ENCODE data around the gene ARRDC3. TPM values are rescaled to one million over a fixed set of nuclear protein-coding genes. Genes with fewer than 3 reads are reported as not detected.
A peak's percentile ranks its signal among the peaks of the same experiment; 100 is the strongest.

ARRDC3 gene
- total RNA-seq (100 to 1,000 TPM; 355 to 374 TPM), polyA plus RNA-seq (100 to 1,000 TPM in 2 of 3 donors, 10 to 100 TPM in 1; 72.6 to 134 (median 113) TPM), total RNA-seq (85.7 to 1,193 (median 505) reads per million in 6 experiments)

DNA sequence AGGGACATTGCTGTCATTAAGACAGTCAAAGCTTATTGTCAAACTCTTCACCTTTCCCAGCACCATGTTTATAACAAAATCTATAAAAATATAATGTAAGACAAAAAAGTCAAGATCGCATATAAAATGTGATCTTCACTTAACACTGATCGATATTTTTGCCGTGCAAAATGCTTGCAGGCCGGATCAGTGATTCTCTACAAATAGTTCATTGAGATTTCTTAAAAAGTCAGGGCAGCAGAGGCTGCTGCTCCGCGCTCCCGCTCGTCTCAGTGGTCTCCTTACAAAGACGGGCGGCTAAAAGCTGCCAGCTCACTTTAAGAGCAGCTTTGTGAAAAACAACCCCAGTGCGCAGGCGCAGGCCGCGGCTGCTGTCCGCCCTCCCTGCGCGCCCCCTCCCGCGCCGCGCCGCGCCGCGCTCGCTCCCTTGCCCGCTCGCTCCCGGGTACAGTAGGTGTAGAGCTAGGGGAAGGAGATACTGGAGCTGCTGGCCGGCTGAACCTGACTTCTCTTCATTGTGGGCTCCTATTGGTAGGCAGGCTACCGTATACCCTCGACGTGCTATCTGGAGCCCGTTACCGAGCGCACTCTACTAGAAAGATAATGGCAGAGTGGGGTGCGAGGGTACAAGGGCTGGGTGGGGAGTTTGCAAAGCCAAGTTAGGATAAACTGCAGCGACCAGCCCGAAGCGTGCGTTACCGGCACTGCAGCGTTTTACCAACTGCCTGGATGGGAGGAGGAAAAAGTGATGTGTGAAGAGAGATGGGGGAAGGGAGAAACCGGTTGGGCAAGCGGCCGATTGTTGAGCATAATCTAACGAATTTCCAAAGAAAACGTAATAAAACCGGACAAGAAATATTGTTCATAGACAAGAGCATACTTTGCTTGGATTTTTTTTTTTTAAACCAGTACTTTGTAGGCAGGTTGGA, at the start of gene ARRDC3:
TSS of gene ARRDC3 (minus strand) at position 291 of the 929 bp plus-strand sequence. CDS start at position 66, 225 bp downstream.
- peaks cover 8 to 15% (median 14%) of the 10 kb centered on the region in 3 donors for H3K36me3 Mint-ChIP-seq
- ATAC-seq = peak; percentile 32 to 46
- POLR2A ChIA-PET = interaction anchor here (0.5 to 6.7 kb wide), 37 partner anchors 8 to 973 kb away, joined by 3 to 274 read pairs (median 5); partner anchors contain the start of genes CETN3, MBLAC2 and POLR3G
- peak; percentile 90 to 99 (median 98) for DNase-seq
- H3K9me3 Mint-ChIP-seq = no peaks in the 10 kb centered on the region
- no peaks in the 10 kb centered on the region for H3K27me3 Mint-ChIP-seq
- H3K27ac Mint-ChIP-seq = peak within 1 kb of the TSS; percentile 92 to 100 (median 99)
- peak within 1 kb of the TSS; percentile 90 to 100 (median 99) for H3K4me3 Mint-ChIP-seq
- peaks cover 9 to 26% (median 20%) of the 10 kb centered on the region in 4 donors for H3K4me1 Mint-ChIP-seq

DNA sequence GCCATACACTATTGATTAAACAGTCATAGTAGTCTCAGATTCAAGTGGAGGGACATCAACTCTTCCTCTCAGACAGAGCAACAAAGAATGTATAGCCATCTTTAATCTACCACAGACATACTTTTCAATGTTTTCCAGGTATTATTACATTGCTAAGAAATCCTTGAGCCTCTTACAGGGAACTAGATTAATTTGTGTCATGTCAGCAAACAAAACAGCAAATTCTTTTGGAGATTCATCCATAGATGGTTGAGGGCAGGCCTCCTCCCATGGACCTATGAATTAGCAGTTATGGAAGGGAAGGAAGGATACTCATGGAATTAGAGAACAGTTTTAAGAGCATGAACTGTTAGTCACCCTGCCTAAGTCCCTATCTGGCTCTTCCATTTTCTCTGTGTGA, 47.8 kb upstream of the ARRDC3 start:
- no peak for DNase-seq
- peaks cover 0 to 21% (median 16%) of the 10 kb centered on the region in 3 donors for H3K36me3 Mint-ChIP-seq
- peak overlapping the region in 3 of 10 donors; percentile 12 to 48 (median 29) for H3K27ac Mint-ChIP-seq
- peaks cover 15 to 48% (median 37%) of the 10 kb centered on the region in 4 donors for H3K4me1 Mint-ChIP-seq
- no peak overlapping the region for H3K4me3 Mint-ChIP-seq
- no peaks in the 10 kb centered on the region for H3K27me3 Mint-ChIP-seq
- no peak for ATAC-seq
- H3K9me3 Mint-ChIP-seq = peaks cover 0 to 20% (median 9%) of the 10 kb centered on the region in 9 donors
- POLR2A ChIA-PET = no interaction called here

DNA sequence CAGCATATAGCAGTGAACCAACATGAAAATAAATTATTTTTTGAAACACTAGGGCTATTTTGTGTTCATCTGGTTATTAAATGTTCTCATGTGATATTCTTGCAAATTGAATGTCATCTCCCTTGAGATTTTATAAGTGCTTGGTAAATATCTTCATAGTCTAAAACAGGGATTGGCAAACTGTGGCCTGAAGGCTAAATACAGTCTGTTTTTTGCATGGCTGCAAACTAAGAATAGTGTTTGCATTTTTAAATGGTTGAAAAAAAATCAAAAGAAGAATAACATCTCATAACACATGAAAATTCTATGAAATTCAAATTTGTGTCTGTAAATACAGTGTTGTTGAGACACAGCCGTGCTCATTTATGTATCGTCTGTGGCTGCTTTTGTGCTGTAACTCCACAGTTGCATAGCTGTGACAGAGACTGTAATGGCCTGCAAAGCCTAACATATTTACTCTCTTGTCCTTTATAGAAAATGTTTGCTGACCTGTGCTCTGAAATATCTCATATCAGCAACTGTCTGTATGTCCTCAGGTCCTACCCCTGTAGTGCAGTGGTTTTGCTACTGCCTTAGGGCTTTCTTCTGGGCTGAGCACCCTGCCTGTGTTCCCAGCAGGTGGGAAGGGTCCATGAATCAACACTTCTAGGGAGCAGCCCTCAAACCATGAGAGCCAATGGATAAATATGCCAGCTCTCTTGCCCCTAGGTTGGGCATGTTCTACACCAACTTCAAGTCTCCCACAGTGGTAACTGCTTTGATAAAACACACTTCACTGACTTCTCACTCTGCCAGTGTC, 41.7 kb upstream of the ARRDC3 start:
- no peaks in the 10 kb centered on the region for H3K27me3 Mint-ChIP-seq
- H3K36me3 Mint-ChIP-seq = peaks cover 0 to 21% (median 12%) of the 10 kb centered on the region in 3 donors

GRCh38 chr5:91423871-91424270, 40.8 kb upstream of the ARRDC3 start:
- H3K9me3 Mint-ChIP-seq = peaks cover 0 to 7% (median 4%) of the 10 kb centered on the region in 9 donors
- H3K4me3 Mint-ChIP-seq = no peak overlapping the region
- H3K36me3 Mint-ChIP-seq = peaks cover 0 to 15% (median 5%) of the 10 kb centered on the region in 3 donors
- ATAC-seq (no peak), DNase-seq (no peak)
- peaks cover 9 to 44% (median 34%) of the 10 kb centered on the region in 4 donors for H3K4me1 Mint-ChIP-seq
- H3K27ac Mint-ChIP-seq = no peak overlapping the region
- POLR2A ChIA-PET = interaction anchor here (5.0 kb wide), 1 partner anchor 40 kb away, joined by 33 read pairs; the partner anchor contains the start of gene ARRDC3
- no peaks in the 10 kb centered on the region for H3K27me3 Mint-ChIP-seq

More for the DNA sequence above, 41.7 kb upstream of the ARRDC3 start:
- ATAC-seq = no peak
- POLR2A ChIA-PET = no interaction called here
- Mint-ChIP-seq H3K4me3 (no peak overlapping the region), H3K4me1 (peaks cover 11 to 45% (median 34%) of the 10 kb centered on the region in 4 donors), H3K9me3 (peaks cover 0 to 13% (median 9%) of the 10 kb centered on the region in 9 donors), H3K27ac (no peak overlapping the region)
- no peak for DNase-seq

GRCh38 chr5:91420879-91421278, 37.8 kb upstream of the ARRDC3 start:
- ATAC-seq = no peak
- Mint-ChIP-seq H3K27ac (peak overlapping the region in 5 of 10 donors; percentile 1 to 35 (median 32)), H3K27me3 (peaks cover 0 to 4% (median 0%) of the 10 kb centered on the region in 5 donors), H3K36me3 (no peaks in the 10 kb centered on the region), H3K4me1 (peaks cover 13 to 33% (median 27%) of the 10 kb centered on the region in 4 donors), H3K9me3 (no peaks in the 10 kb centered on the region), H3K4me3 (peak overlapping the region in 1 of 10 donors; percentile 53)
- DNase-seq = no peak
- POLR2A ChIA-PET = interaction anchor here (2.3 to 5.0 kb wide), 2 partner anchors 37 to 40 kb away, joined by 7 to 33 read pairs; partner anchors contain the start of gene ARRDC3

GRCh38 chr5:91419571-91420537, 36.7 kb upstream of the ARRDC3 start:
- POLR2A ChIA-PET = interaction anchor here (0.6 to 5.0 kb wide), 6 partner anchors 36 to 547 kb away, joined by 3 to 33 read pairs (median 5); partner anchors contain the start of gene ARRDC3
- Mint-ChIP-seq H3K27me3 (peaks cover 0 to 4% (median 0%) of the 10 kb centered on the region in 5 donors), H3K4me1 (peaks cover 13 to 33% (median 27%) of the 10 kb centered on the region in 4 donors), H3K36me3 (no peaks in the 10 kb centered on the region), H3K9me3 (no peaks in the 10 kb centered on the region), H3K27ac (peak overlapping the region in 3 of 10 donors; percentile 12 to 36 (median 25)), H3K4me3 (no peak overlapping the region)
- DNase-seq (peak; percentile 41 to 82 (median 72)), ATAC-seq (peak; percentile 59 to 70)

DNA sequence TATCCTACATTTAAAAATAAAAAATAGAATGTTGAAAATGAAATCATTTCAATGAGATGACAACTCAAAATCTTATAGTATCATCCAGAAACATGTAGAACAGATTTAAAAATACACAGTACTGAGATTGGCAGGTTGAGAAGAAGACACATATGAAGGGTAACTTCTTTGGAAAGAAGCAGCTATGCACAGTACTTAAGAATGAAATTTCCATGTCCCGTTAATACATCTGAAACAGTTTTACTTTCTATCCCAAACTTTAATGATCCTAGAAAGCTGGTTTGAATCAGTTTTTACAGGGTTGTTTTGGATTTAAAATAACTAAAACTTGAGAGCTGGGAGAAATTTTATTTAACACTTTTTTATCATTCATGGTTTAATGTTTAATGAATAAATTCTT, 36.0 kb upstream of the ARRDC3 start:
- POLR2A ChIA-PET = interaction anchor here (0.6 to 5.0 kb wide), 6 partner anchors 35 to 546 kb away, joined by 3 to 33 read pairs (median 5); partner anchors contain the start of gene ARRDC3
- Mint-ChIP-seq H3K36me3 (no peaks in the 10 kb centered on the region), H3K4me3 (no peak overlapping the region), H3K9me3 (no peaks in the 10 kb centered on the region), H3K4me1 (peaks cover 13 to 33% (median 27%) of the 10 kb centered on the region in 4 donors), H3K27ac (no peak overlapping the region), H3K27me3 (peaks cover 0 to 4% (median 0%) of the 10 kb centered on the region in 5 donors)
- no peak for ATAC-seq
- DNase-seq = no peak

- POLR2A ChIA-PET = interaction anchor here (0.7 to 1.6 kb wide), 3 partner anchors 12 to 151 kb away, joined by 3 to 5 read pairs (median 3); no protein-coding TSS in a partner anchor
- no peaks in the 10 kb centered on the region for H3K9me3 Mint-ChIP-seq
Observed at GRCh38 chr5:91418158-91418557, 35.0 kb upstream of the ARRDC3 start.

DNA sequence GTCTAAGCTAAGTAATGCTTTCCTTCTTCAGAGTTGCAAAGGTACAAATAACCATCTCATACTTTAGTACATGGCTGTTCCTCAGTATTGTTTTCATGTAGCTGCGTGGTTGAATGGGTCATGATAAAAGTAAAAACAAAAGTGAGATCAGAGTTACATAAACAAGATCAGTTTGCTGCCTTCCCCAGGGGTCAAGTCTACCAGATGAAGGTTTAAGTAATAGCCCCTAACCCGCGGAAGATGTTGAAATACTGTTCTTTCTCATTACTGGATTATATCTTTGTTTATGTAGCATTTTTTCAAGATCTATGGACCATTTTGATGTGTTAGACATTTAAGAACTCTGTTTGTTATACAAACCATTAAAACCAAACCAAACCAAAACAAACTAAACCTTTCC, 34.1 kb upstream of the ARRDC3 start:
- Mint-ChIP-seq H3K4me1 (peaks cover 13 to 23% (median 19%) of the 10 kb centered on the region in 4 donors), H3K36me3 (no peaks in the 10 kb centered on the region), H3K4me3 (no peak overlapping the region)

More at GRCh38 chr5:91418158-91418557, 35.0 kb upstream of the ARRDC3 start:
- H3K4me3 Mint-ChIP-seq = no peak overlapping the region
- DNase-seq (no peak), ATAC-seq (no peak)
- H3K27ac Mint-ChIP-seq = peak overlapping the region in 2 of 10 donors; percentile 47 to 49
- H3K27me3 Mint-ChIP-seq = peaks cover 0 to 4% (median 0%) of the 10 kb centered on the region in 5 donors
- no peaks in the 10 kb centered on the region for H3K36me3 Mint-ChIP-seq
- H3K4me1 Mint-ChIP-seq = peaks cover 13 to 33% (median 27%) of the 10 kb centered on the region in 4 donors

DNA sequence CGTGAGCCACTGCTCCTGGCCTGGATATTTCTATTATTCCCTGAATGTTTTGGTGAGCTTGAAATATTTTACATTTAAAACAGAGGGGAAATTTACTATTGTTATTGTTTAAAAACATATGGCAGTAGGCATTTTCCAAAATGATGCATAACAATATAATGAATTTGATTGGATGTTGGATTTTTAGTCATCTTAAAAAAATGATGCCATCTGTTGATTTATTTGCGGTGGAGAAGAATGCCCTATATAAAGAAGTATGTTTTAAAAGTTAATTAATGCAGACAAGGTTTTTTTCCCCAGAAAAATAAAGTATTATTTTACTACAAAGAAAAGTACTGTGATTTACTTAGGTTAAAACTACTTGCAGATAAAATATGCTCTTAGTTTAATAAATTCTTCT, 33.4 kb upstream of the ARRDC3 start:
- H3K9me3 Mint-ChIP-seq = no peaks in the 10 kb centered on the region
- H3K27me3 Mint-ChIP-seq = peaks cover 0 to 4% (median 0%) of the 10 kb centered on the region in 5 donors
- peaks cover 9 to 16% (median 12%) of the 10 kb centered on the region in 4 donors for H3K4me1 Mint-ChIP-seq
- no peaks in the 10 kb centered on the region for H3K36me3 Mint-ChIP-seq
- H3K4me3 Mint-ChIP-seq = no peak overlapping the region
- no peak overlapping the region for H3K27ac Mint-ChIP-seq
- ATAC-seq (no peak), DNase-seq (no peak)
- POLR2A ChIA-PET = interaction anchor here (1.6 kb wide), 1 partner anchor 32 kb away, joined by 5 read pairs; no protein-coding TSS in a partner anchor

More for the DNA sequence above, 34.1 kb upstream of the ARRDC3 start:
- DNase-seq = no peak
- POLR2A ChIA-PET = interaction anchor here (0.7 to 1.6 kb wide), 3 partner anchors 11 to 150 kb away, joined by 3 to 5 read pairs (median 3); no protein-coding TSS in a partner anchor
- peaks cover 0 to 4% (median 0%) of the 10 kb centered on the region in 5 donors for H3K27me3 Mint-ChIP-seq
- no peak for ATAC-seq
- no peaks in the 10 kb centered on the region for H3K9me3 Mint-ChIP-seq
- peak overlapping the region in 1 of 10 donors; percentile 35 for H3K27ac Mint-ChIP-seq

GRCh38 chr5:91409304-91409703, 26.2 kb upstream of the ARRDC3 start:
- no peak for ATAC-seq
- no peaks in the 10 kb centered on the region for H3K27me3 Mint-ChIP-seq
- no peaks in the 10 kb centered on the region for H3K9me3 Mint-ChIP-seq
- H3K4me1 Mint-ChIP-seq = no peaks in the 10 kb centered on the region
- no peak overlapping the region for H3K4me3 Mint-ChIP-seq
- peaks cover 0 to 1% (median 0%) of the 10 kb centered on the region in 3 donors for H3K36me3 Mint-ChIP-seq
- no peak for DNase-seq
- POLR2A ChIA-PET = no interaction called here
- no peak overlapping the region for H3K27ac Mint-ChIP-seq
